CD14-positive monocyte (primary cell): Measurements from ENCODE around the gene CLTC. TPM values are rescaled to one million over a fixed set of nuclear protein-coding genes. Genes with fewer than 3 reads are reported as not detected.

Source experiments
- DNase-seq, 3 donors: peaks; one replicate each; pipeline ENCODE4 v3.0.0-alpha.2; 2011 to 2022
- H2AFZ ChIP-seq: 2 replicates; pipeline ENCODE4 v1.6.0; 2012; ENCODE audit warnings: mild to moderate bottlenecking, low read depth, low read length, inconsistent platforms; ENCODE audit not compliant: insufficient read depth, poor library complexity, severe bottlenecking
- H3K27ac ChIP-seq, 2 donors: 1 replicate in 1 of 2; 2 replicates in 1 of 2; pipeline ENCODE4 v1.5.1; 2012 to 2013; ENCODE audit warnings: low read length in 2 of 2, control low read depth in 1 of 2, inconsistent platforms in 1 of 2, low read depth in 1 of 2, mild to moderate bottlenecking in 1 of 2
- H3K27me3 ChIP-seq, 2 donors: one replicate each; pipeline versions ENCODE4 v1.6.0 to v1.6.1; 2011 to 2013; ENCODE audit warnings: low read length in 2 of 2; ENCODE audit not compliant: control insufficient read depth in 2 of 2, insufficient read depth in 2 of 2
- H3K36me3 ChIP-seq, 2 donors: replicated peaks in 1 of 2; 1 replicate in 1 of 2; 2 replicates in 1 of 2; pipeline versions ENCODE4 v1.5.1 to v1.6.1; 2012 to 2013; ENCODE audit warnings: low read length in 2 of 2, control low read depth in 1 of 2, inconsistent platforms in 1 of 2, mild to moderate bottlenecking in 1 of 2; ENCODE audit not compliant: insufficient read depth in 2 of 2, control insufficient read depth in 1 of 2
- H3K4me1 ChIP-seq, 2 donors: 1 replicate in 1 of 2; 2 replicates in 1 of 2; pipeline versions ENCODE4 v1.5.1 to v1.6.1; 2012 to 2013; ENCODE audit warnings: low read length in 2 of 2, control low read depth in 1 of 2, inconsistent platforms in 1 of 2, mild to moderate bottlenecking in 1 of 2, moderate library complexity in 1 of 2; ENCODE audit not compliant: insufficient read depth in 2 of 2, control insufficient read depth in 1 of 2
- H3K4me2 ChIP-seq: replicated peaks from 2 replicates; pipeline ENCODE3; 2012; ENCODE audit warnings: low read length, moderate library complexity, mild to moderate bottlenecking; ENCODE audit not compliant: poor library complexity, severe bottlenecking; ENCODE audit errors: extremely low read depth
- H3K4me3 ChIP-seq, 3 experiments: fragments of 200-600 bp in 1 of 3; sonication (generic) in 1 of 3; replicated peaks in 1 of 3; 1 replicate in 2 of 3; 2 replicates in 1 of 3; pipeline ENCODE4 v1.5.1; 2011 to 2013; ENCODE audit warnings: low read length in 3 of 3, mild to moderate bottlenecking in 3 of 3, control low read depth in 2 of 3, low read depth in 2 of 3, inconsistent platforms in 1 of 3, moderate library complexity in 1 of 3
- H3K79me2 ChIP-seq: 2 replicates; pipeline ENCODE4 v1.6.0; 2012; ENCODE audit warnings: mild to moderate bottlenecking, control low read depth, inconsistent platforms, low read length, moderate library complexity; ENCODE audit not compliant: insufficient read depth
- H3K9ac ChIP-seq: 2 replicates; pipeline ENCODE4 v1.6.0; 2017; ENCODE audit warnings: low read length, mild to moderate bottlenecking; ENCODE audit not compliant: insufficient read depth, poor library complexity, severe bottlenecking
- H3K9me3 ChIP-seq, 2 donors: replicated peaks in 1 of 2; 1 replicate in 1 of 2; 2 replicates in 1 of 2; pipeline versions ENCODE4 v1.5.1 to v1.6.1; 2012 to 2013; ENCODE audit warnings: low read length in 2 of 2, control low read depth in 1 of 2; ENCODE audit not compliant: control insufficient read depth in 1 of 2, insufficient read depth in 1 of 2
- H4K20me1 ChIP-seq: 2 replicates; pipeline ENCODE4 v1.6.0; 2012; ENCODE audit warnings: mild to moderate bottlenecking, low read length, control low read depth, moderate library complexity; ENCODE audit not compliant: insufficient read depth
- H3K27ac Mint-ChIP-seq, 7 donors: one replicate each; pipeline ENCODE4 v1.8.0; 2020; ENCODE audit warnings: mild to moderate bottlenecking in 7 of 7, mixed read lengths in 7 of 7, moderate library complexity in 6 of 7, inconsistent platforms in 2 of 7
- H3K27me3 Mint-ChIP-seq, 3 donors: one replicate each; pipeline ENCODE4 v1.8.0; 2021 to 2022; ENCODE audit warnings: low read depth in 3 of 3, mild to moderate bottlenecking in 3 of 3, mixed read lengths in 3 of 3, moderate library complexity in 3 of 3, inconsistent platforms in 1 of 3
- H3K36me3 Mint-ChIP-seq, 2 donors: one replicate each; pipeline ENCODE4 v1.8.0; 2020; ENCODE audit warnings: mixed read lengths in 2 of 2, inconsistent platforms in 1 of 2, mild to moderate bottlenecking in 1 of 2
- H3K4me1 Mint-ChIP-seq: one replicate; pipeline ENCODE4 v1.8.0; 2020; ENCODE audit warnings: mild to moderate bottlenecking, mixed read lengths
- H3K4me3 Mint-ChIP-seq, 2 donors: one replicate each; pipeline ENCODE4 v1.8.0; 2020; ENCODE audit warnings: mild to moderate bottlenecking in 2 of 2, mixed read lengths in 2 of 2, moderate library complexity in 1 of 2
- H3K9me3 Mint-ChIP-seq, 7 donors: one replicate each; pipeline ENCODE4 v1.8.0; 2020 to 2022; ENCODE audit warnings: mixed read lengths in 7 of 7, mild to moderate bottlenecking in 6 of 7, moderate library complexity in 6 of 7, inconsistent platforms in 2 of 7
- CTCF ChIP-seq: fragments of 200-600 bp; IDR thresholded peaks from one replicate; pipeline ENCODE4 v1.8.0; 2022; ENCODE audit warnings: antibody characterized with exemption, mild to moderate bottlenecking
- WGBS: methylation state at CpG from one replicate; pipeline ENCODE4 v1.1.5; 2013; ENCODE audit warnings: missing lambda C conversion rate; ENCODE audit not compliant: insufficient coverage; 5-methylcytosine and 5-hydroxymethylcytosine counted together
- intact Hi-C, 2 donors: fragments of 100-400 bp; cut with micrococcal nuclease; formaldehyde crosslinking; loops; one replicate each; pipeline versions ENCODE4 v1.15.0 to v1.15.1; 2023
- polyA plus RNA-seq, 3 donors: library from polyadenylated mRNA; depleted of rRNA in 1 of 3; unstranded in 2 of 3; stranded (reverse) in 1 of 3; fragments of 300-500 nt in 2 of 3; fragments of >200 nt in 1 of 3; fragmentation: Illumina TruSeq in 2 of 3; gene quantifications; 1 replicate in 2 of 3; 2 replicates in 1 of 3; pipeline ENCODE4 v1.2.3, GENCODE V29; 2012 to 2021

Gene CLTC
- polyA plus RNA-seq, 3 donors: 63.3 to 102 (median 65.1) TPM

GRCh38 chr17:59669411-59669810 is 49.7 kb downstream of the CLTC start:
- H3K79me2 ChIP-seq: peaks cover 85% of the 10 kb centered on the region
- H3K4me1 ChIP-seq: peaks cover 33 to 36% of the 10 kb centered on the region in 2 donors
- H3K9me3 Mint-ChIP-seq: peaks cover 0 to 2% (median 0%) of the 10 kb centered on the region in 7 donors
- peak overlapping the region in 1 of 2 donors; percentile 68 for H3K27ac ChIP-seq
- no peak overlapping the region for H2AFZ ChIP-seq
- H3K36me3 ChIP-seq: peaks cover 64 to 80% of the 10 kb centered on the region in 2 donors
- H3K27me3 Mint-ChIP-seq: no peaks in the 10 kb centered on the region
- H3K9ac ChIP-seq: no peak overlapping the region
- TF ChIP-seq CTCF: no peak
- H3K27me3 ChIP-seq: no peaks in the 10 kb centered on the region
- peaks cover 56 to 65% of the 10 kb centered on the region in 2 donors for H3K36me3 Mint-ChIP-seq
- H3K4me2 ChIP-seq: peak overlapping the region; percentile 80
- peak overlapping the region in 1 of 3 experiments; percentile 63 for H3K4me3 ChIP-seq
- no peaks in the 10 kb centered on the region for H3K9me3 ChIP-seq
- peaks cover 51% of the 10 kb centered on the region for H4K20me1 ChIP-seq
- H3K4me3 Mint-ChIP-seq: peak overlapping the region in 1 of 2 donors; percentile 26
- intact Hi-C loops: loop anchor here in 1 of 2 donors (5.0 kb wide), 1 partner anchor 52 kb away; the partner anchor contains the start of gene CLTC
- no CpG with 5 or more reads among the region's 1 CpG for WGBS
- peaks cover 35% of the 10 kb centered on the region for H3K4me1 Mint-ChIP-seq
- no peak for DNase-seq
- H3K27ac Mint-ChIP-seq: peak overlapping the region; percentile 77 to 88 (median 87)

GRCh38 chr17:59669944-59670343 is 50.2 kb downstream of the CLTC start:
- Mint-ChIP-seq H3K27ac (peak overlapping the region in 6 of 7 donors; percentile 21 to 80 (median 77)), H3K36me3 (peaks cover 55 to 65% of the 10 kb centered on the region in 2 donors), H3K9me3 (no peaks in the 10 kb centered on the region), H3K27me3 (no peaks in the 10 kb centered on the region), H3K4me3 (no peak overlapping the region), H3K4me1 (peaks cover 40% of the 10 kb centered on the region)
- no peak overlapping the region for H2AFZ ChIP-seq
- intact Hi-C loops: loop anchor here in 1 of 2 donors (5.0 kb wide), 1 partner anchor 53 kb away; the partner anchor contains the start of gene CLTC
- peak in 1 of 3 donors; percentile 3 for DNase-seq
- peaks cover 80% of the 10 kb centered on the region for H3K79me2 ChIP-seq
- peaks cover 50% of the 10 kb centered on the region for H4K20me1 ChIP-seq
- no peak for TF ChIP-seq CTCF
- H3K4me1 ChIP-seq: peaks cover 33 to 41% of the 10 kb centered on the region in 2 donors
- H3K9ac ChIP-seq: no peak overlapping the region
- peak overlapping the region in 1 of 2 donors; percentile 68 for H3K27ac ChIP-seq
- peaks cover 64 to 80% of the 10 kb centered on the region in 2 donors for H3K36me3 ChIP-seq
- H3K27me3 ChIP-seq: no peaks in the 10 kb centered on the region
- H3K9me3 ChIP-seq: no peaks in the 10 kb centered on the region
- no peak overlapping the region for H3K4me3 ChIP-seq
- H3K4me2 ChIP-seq: peak overlapping the region; percentile 80
- no CpG with 5 or more reads among the region's 1 CpG for WGBS
